22Rv1 (cell line): ENCODE measurements around the gene SIT1.

Experiments
- ZFX ChIP-seq: fragments of 450-650 bp; IDR thresholded peaks from 2 replicates; pipeline ENCODE4 v1.6.1; 2017; ENCODE audit warnings: antibody characterized with exemption, borderline replicate concordance
- TF ChIP-seq, protein P1 (sequence below): fragments of 450-650 bp; IDR thresholded peaks from 2 replicates; pipeline ENCODE4 v1.5.1; 2017; ENCODE audit warnings: mild to moderate bottlenecking

DNA sequence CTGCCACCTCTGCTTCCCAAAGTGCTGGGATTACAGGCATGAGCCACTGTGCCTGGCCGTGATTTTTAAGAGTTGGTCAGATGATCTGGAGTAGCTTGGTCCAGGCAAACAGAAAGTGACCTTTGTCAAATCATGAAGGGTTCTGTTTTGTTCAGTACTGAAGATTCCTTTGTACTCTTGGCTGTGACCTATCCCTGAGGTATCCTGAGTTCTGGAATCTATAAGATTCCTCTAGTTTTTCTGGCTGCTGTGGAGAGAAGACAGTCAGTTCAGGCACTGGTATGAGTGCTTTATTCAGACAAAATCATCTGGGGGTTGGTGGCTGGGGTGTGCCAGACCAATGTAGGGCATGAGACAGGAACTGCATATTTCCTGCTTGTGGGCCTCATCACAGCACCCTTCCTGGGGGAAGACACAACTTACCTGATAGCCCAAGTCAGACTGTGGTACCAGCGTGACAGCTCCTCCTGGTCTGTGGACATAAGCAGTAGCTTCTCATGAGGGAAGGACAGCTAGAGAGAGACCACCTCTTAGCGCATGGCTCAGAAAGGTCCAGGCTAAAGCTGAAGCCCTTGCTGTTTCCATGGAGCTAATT lies 11.1 kb upstream of the SIT1 start:
- TF ChIP-seq, protein P1, sequence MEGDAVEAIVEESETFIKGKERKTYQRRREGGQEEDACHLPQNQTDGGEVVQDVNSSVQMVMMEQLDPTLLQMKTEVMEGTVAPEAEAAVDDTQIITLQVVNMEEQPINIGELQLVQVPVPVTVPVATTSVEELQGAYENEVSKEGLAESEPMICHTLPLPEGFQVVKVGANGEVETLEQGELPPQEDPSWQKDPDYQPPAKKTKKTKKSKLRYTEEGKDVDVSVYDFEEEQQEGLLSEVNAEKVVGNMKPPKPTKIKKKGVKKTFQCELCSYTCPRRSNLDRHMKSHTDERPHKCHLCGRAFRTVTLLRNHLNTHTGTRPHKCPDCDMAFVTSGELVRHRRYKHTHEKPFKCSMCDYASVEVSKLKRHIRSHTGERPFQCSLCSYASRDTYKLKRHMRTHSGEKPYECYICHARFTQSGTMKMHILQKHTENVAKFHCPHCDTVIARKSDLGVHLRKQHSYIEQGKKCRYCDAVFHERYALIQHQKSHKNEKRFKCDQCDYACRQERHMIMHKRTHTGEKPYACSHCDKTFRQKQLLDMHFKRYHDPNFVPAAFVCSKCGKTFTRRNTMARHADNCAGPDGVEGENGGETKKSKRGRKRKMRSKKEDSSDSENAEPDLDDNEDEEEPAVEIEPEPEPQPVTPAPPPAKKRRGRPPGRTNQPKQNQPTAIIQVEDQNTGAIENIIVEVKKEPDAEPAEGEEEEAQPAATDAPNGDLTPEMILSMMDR = no peak
- TF ChIP-seq ZFX = no peak
